SIG-M5 treated with dmso at 0.1 percent for 504 hours (cell line): Measurements from ENCODE around the gene IL22RA2.
"Not testable (repeated sequence)": the region's sequence is repeated elsewhere in the genome, so short reads cannot be mapped to it uniquely, and the experiment has no call there.

Experiments used
- DNase-seq: peaks from one replicate; lab custom pipeline; 2025; ENCODE audit not compliant: unreplicated experiment; lab: John Stamatoyannopoulos, UW

IL22RA2 gene

GRCh38 chr6:137173501-137173900 is at the start of gene IL22RA2:
TSS of gene IL22RA2 (minus strand) at chr6:137173644. CDS start at chr6:137161749, 11,895 bp downstream.
- DNase-seq: no peak

- DNase-seq: peak; percentile 84
Measured at GRCh38 chr6:137222381-137222780, 48.9 kb upstream of the IL22RA2 start.

GRCh38 chr6:137219664-137220252 is 46.3 kb upstream of the IL22RA2 start:
- DNase-seq: no peak

GRCh38 chr6:137218917-137219663 is 45.6 kb upstream of the IL22RA2 start, which contains the start of gene IFNGR1:
TSS of gene IFNGR1 (minus strand) at chr6:137219385. CDS start at chr6:137219327, 58 bp downstream.
- peak; percentile 87 for DNase-seq

- peak; percentile 90 for DNase-seq
Measured at GRCh38 chr6:137218473-137218916, 45.1 kb upstream of the IL22RA2 start.

GRCh38 chr6:137217801-137218472 is 44.5 kb upstream of the IL22RA2 start:
- peak; percentile 85 for DNase-seq

- no peak for DNase-seq
Measured at GRCh38 chr6:137216875-137217553, 43.6 kb upstream of the IL22RA2 start.

- DNase-seq: no peak
Measured at GRCh38 chr6:137216106-137216505, 42.7 kb upstream of the IL22RA2 start.

GRCh38 chr6:137215630-137216029 is 42.2 kb upstream of the IL22RA2 start:
- not testable (repeated sequence) for DNase-seq

GRCh38 chr6:137214931-137215330 is 41.5 kb upstream of the IL22RA2 start:
- DNase-seq: no peak

- no peak for DNase-seq
Measured at GRCh38 chr6:137213813-137214212, 40.4 kb upstream of the IL22RA2 start.

GRCh38 chr6:137213331-137213740 is 39.9 kb upstream of the IL22RA2 start:
- no peak for DNase-seq

- DNase-seq: no peak
Measured at GRCh38 chr6:137211910-137212309, 38.5 kb upstream of the IL22RA2 start.

- no peak for DNase-seq
Measured at GRCh38 chr6:137210903-137211302, 37.5 kb upstream of the IL22RA2 start.

- DNase-seq: no peak
Measured at GRCh38 chr6:137208279-137208678, 34.8 kb upstream of the IL22RA2 start.

- DNase-seq: not testable (repeated sequence)
Measured at GRCh38 chr6:137207457-137207856, 34.0 kb upstream of the IL22RA2 start.

GRCh38 chr6:137206577-137206976 is 33.1 kb upstream of the IL22RA2 start:
- no peak for DNase-seq

GRCh38 chr6:137203256-137203655 is 29.8 kb upstream of the IL22RA2 start:
- DNase-seq: no peak

- DNase-seq: no peak
Measured at GRCh38 chr6:137202078-137202477, 28.6 kb upstream of the IL22RA2 start.

- DNase-seq: no peak
Measured at GRCh38 chr6:137201006-137201405, 27.6 kb upstream of the IL22RA2 start.

GRCh38 chr6:137200288-137200687 is 26.8 kb upstream of the IL22RA2 start:
- no peak for DNase-seq
